Endothelial cell of umbilical vein (primary cell): ENCODE results near the gene ZRANB1. TPM values are rescaled to one million over a fixed set of nuclear protein-coding genes. Genes with fewer than 3 reads are reported as not detected.

Source experiments
- BruUV-seq: library from RNA; stranded (reverse); fragments of 400-500 nt; replicated peaks from 2 replicates; lab custom pipeline; 2021; lab: Mats Ljungman, UMichigan
- CTCF ChIA-PET: fragments of 300-600, 350-600 bp; sonication (Branson Sonifier 250); formaldehyde crosslinking; loops from one replicate; lab custom pipeline; 2021; ENCODE audit warnings: antibody characterized with exemption, inconsistent platforms; lab: Charles Lee
- POLR2A ChIA-PET: fragments of 300-600, 350-600 bp; sonication (Branson Sonifier 250); formaldehyde crosslinking; loops from one replicate; lab custom pipeline; 2021; ENCODE audit warnings: antibody characterized with exemption, inconsistent platforms; lab: Charles Lee
- DNase-seq: peaks from one replicate; pipeline ENCODE4 v3.0.0-alpha.2; 2011; ENCODE audit warnings: low read depth, low spot score
- FAIRE-seq: peaks from 2 replicates; lab custom pipeline; 2011; peaks lifted over from hg19 to GRCh38; lab: Jason Lieb, UNC
- H2AFZ ChIP-seq: 2 replicates; pipeline ENCODE4 v1.6.0; 2012; ENCODE audit warnings: low read depth, low read length, control low read depth, inconsistent platforms
- H3K27ac ChIP-seq: 2 replicates; pipeline ENCODE4 v1.5.1; 2011; ENCODE audit warnings: low read depth, mild to moderate bottlenecking, control low read depth, low read length, moderate library complexity; ENCODE audit not compliant: insufficient read depth
- H3K27me3 ChIP-seq, 2 experiments: 2 replicates each; pipeline versions ENCODE4 v1.6.0 to v1.6.1; 2011; ENCODE audit warnings: low read length in 2 of 2, mixed read lengths in 1 of 2; ENCODE audit not compliant: control insufficient read depth in 2 of 2, insufficient read depth in 2 of 2
- H3K36me3 ChIP-seq, 2 experiments: 2 replicates in 1 of 2; 3 replicates in 1 of 2; pipeline ENCODE4 v1.5.1; 2011; ENCODE audit warnings: low read length in 2 of 2, mild to moderate bottlenecking in 1 of 2, moderate library complexity in 1 of 2; ENCODE audit not compliant: control insufficient read depth in 2 of 2, insufficient read depth in 2 of 2; ENCODE audit errors: extremely low read depth in 1 of 2
- H3K4me1 ChIP-seq: 3 replicates; pipeline ENCODE4 v1.5.1; 2011; ENCODE audit warnings: mild to moderate bottlenecking, low read length; ENCODE audit not compliant: control insufficient read depth, insufficient read depth; ENCODE audit errors: extremely low read depth
- H3K4me2 ChIP-seq: 2 replicates; pipeline ENCODE4 v1.6.1; 2011; ENCODE audit warnings: low read length, control low read depth, mixed read lengths; ENCODE audit not compliant: insufficient read depth
- H3K4me3 ChIP-seq, 3 experiments: fragments of 200-600 bp in 1 of 3; sonication (generic), shearing (Covaris generic) in 1 of 3; replicated peaks in 1 of 3; 2 replicates each; pipeline ENCODE4 v1.5.1; 2011 to 2016; ENCODE audit warnings: control low read depth in 3 of 3, low read length in 3 of 3, mild to moderate bottlenecking in 2 of 3, inconsistent platforms in 1 of 3, low read depth in 1 of 3, moderate library complexity in 1 of 3; ENCODE audit not compliant: insufficient read depth in 1 of 3
- H3K79me2 ChIP-seq: 2 replicates; pipeline ENCODE4 v1.6.0; 2012; ENCODE audit warnings: low read length, inconsistent platforms; ENCODE audit not compliant: control insufficient read depth, insufficient read depth
- H3K9ac ChIP-seq: replicated peaks from 2 replicates; pipeline ENCODE3; 2011; ENCODE audit warnings: low read length, control low read depth; ENCODE audit not compliant: insufficient read depth; ENCODE audit errors: extremely low read depth
- H3K9me1 ChIP-seq: replicated peaks from 3 replicates; pipeline ENCODE4 v1.6.0; 2011; ENCODE audit warnings: mild to moderate bottlenecking, low read length; ENCODE audit not compliant: control insufficient read depth, insufficient read depth; ENCODE audit errors: extremely low read depth
- H3K9me3 ChIP-seq: replicated peaks from 2 replicates; pipeline ENCODE4 v1.5.1; 2012; ENCODE audit warnings: low read length, inconsistent platforms; ENCODE audit not compliant: control insufficient read depth, insufficient read depth
- H4K20me1 ChIP-seq: replicated peaks from 2 replicates; pipeline ENCODE3; 2011; ENCODE audit warnings: mild to moderate bottlenecking, low read length; ENCODE audit not compliant: control insufficient read depth, insufficient read depth; ENCODE audit errors: extremely low read depth
- EZH2 ChIP-seq: IDR thresholded peaks from 2 replicates; pipeline ENCODE4 v1.6.1; 2012; ENCODE audit warnings: borderline replicate concordance, low read depth, mild to moderate bottlenecking, moderate library complexity, low read length, inconsistent platforms; ENCODE audit not compliant: severe bottlenecking
- FOS ChIP-seq: IDR thresholded peaks from 2 replicates; pipeline ENCODE4 v1.6.1; 2011; ENCODE audit warnings: mild to moderate bottlenecking, low read length, moderate library complexity, borderline replicate concordance; ENCODE audit not compliant: insufficient read depth
- GATA2 ChIP-seq: IDR thresholded peaks from 2 replicates; pipeline ENCODE4 v1.7.0; 2011; ENCODE audit warnings: low read depth, mild to moderate bottlenecking, moderate library complexity, mixed read lengths, low read length; ENCODE audit not compliant: insufficient read length, insufficient read depth
- JUN ChIP-seq: IDR thresholded peaks from 2 replicates; pipeline ENCODE4 v1.6.1; 2011; ENCODE audit warnings: borderline replicate concordance, low read depth; ENCODE audit not compliant: insufficient read length, insufficient read depth
- MAX ChIP-seq: IDR thresholded peaks from 2 replicates; pipeline ENCODE4 v1.6.1; 2011; ENCODE audit not compliant: insufficient read depth, insufficient read length
- MYC ChIP-seq: IDR thresholded peaks from one replicate; pipeline ENCODE4 v1.6.1; 2011; ENCODE audit warnings: mild to moderate bottlenecking, low read depth, low read length
- POLR2A ChIP-seq: IDR thresholded peaks from 2 replicates; pipeline ENCODE4 v1.6.1; 2012; ENCODE audit warnings: low read depth, mild to moderate bottlenecking, control low read depth, low read length
- POLR2AphosphoS5 ChIP-seq: IDR thresholded peaks from 2 replicates; pipeline ENCODE4 v1.6.1; 2012; ENCODE audit warnings: low read depth, mild to moderate bottlenecking, control low read depth, low read length, moderate library complexity; ENCODE audit not compliant: insufficient read depth
- dilution Hi-C: fragments of 300-500 bp; cut with MboI; formaldehyde crosslinking; loops from one replicate; pipeline ENCODE4 v1.15.0; 2019; ENCODE audit warnings: low sequenced_read_pairs; ENCODE audit not compliant: extremely low pct_ligation_motif_present
- intact Hi-C: fragments of 100-400 bp; cut with micrococcal nuclease; formaldehyde crosslinking; loops from one replicate; pipeline ENCODE4 v1.10.0; 2022
- polyA plus RNA-seq, 4 experiments: library from polyadenylated mRNA; depleted of rRNA in 3 of 4; stranded (reverse) in 3 of 4; unstranded in 1 of 4; fragments of >200 nt; gene quantifications; 2 replicates each; pipeline versions ENCODE4 v1.2.1 to v1.2.3, GENCODE V29; 2011 to 2012; ENCODE audit warnings: missing spikeins in 1 of 4
- total RNA-seq: library from RNA; stranded (reverse); gene quantifications from 2 replicates; pipeline ENCODE4 v1.2.3, GENCODE V29; 2021
- TF ChIP-seq, protein P1 (sequence below), 2 donors: IDR thresholded peaks; 1 replicate in 1 of 2; 2 replicates in 1 of 2; pipeline ENCODE4 v1.5.1; 2011; ENCODE audit warnings: low read length in 2 of 2, mild to moderate bottlenecking in 2 of 2, moderate library complexity in 2 of 2, control low read depth in 1 of 2, inconsistent platforms in 1 of 2, low read depth in 1 of 2; ENCODE audit not compliant: insufficient read depth in 1 of 2; ENCODE audit errors: extremely low read depth in 1 of 2

ZRANB1 gene
- total and polyA plus RNA-seq, 2 donors (not counting 3 experiments of a cell fraction or from before 2014, with no cell fraction given), result 6.2 to 17.7 TPM

GRCh38 chr10:125014836-125015355, 73.0 kb downstream of the ZRANB1 start:
- H3K9ac ChIP-seq, result no peak overlapping the region
- H3K27ac ChIP-seq, result no peak overlapping the region
- H3K27me3 ChIP-seq, result no peaks in the 10 kb centered on the region
- no peaks in the 10 kb centered on the region for H3K9me1 ChIP-seq
- peaks cover 3 to 27% of the 10 kb centered on the region in 2 experiments for H3K36me3 ChIP-seq
- H3K4me1 ChIP-seq, result no peaks in the 10 kb centered on the region
- ChIA-PET POLR2A (no interaction called here), CTCF (interaction anchor here (1.1 to 1.4 kb wide), 3 partner anchors 16 to 46 kb away, joined by 3 to 5 read pairs (median 4); no protein-coding TSS in a partner anchor)
- DNase-seq, result no peak
- intact Hi-C loops, result no loop called here
- no peak overlapping the region for H3K4me3 ChIP-seq
- H3K4me2 ChIP-seq, result no peak overlapping the region
- TF ChIP-seq POLR2AphosphoS5 (no peak), GATA2 (no peak), MAX (no peak), EZH2 (no peak), FOS (no peak), JUN (no peak), MYC (no peak), POLR2A (no peak)
- TF ChIP-seq, protein P1, sequence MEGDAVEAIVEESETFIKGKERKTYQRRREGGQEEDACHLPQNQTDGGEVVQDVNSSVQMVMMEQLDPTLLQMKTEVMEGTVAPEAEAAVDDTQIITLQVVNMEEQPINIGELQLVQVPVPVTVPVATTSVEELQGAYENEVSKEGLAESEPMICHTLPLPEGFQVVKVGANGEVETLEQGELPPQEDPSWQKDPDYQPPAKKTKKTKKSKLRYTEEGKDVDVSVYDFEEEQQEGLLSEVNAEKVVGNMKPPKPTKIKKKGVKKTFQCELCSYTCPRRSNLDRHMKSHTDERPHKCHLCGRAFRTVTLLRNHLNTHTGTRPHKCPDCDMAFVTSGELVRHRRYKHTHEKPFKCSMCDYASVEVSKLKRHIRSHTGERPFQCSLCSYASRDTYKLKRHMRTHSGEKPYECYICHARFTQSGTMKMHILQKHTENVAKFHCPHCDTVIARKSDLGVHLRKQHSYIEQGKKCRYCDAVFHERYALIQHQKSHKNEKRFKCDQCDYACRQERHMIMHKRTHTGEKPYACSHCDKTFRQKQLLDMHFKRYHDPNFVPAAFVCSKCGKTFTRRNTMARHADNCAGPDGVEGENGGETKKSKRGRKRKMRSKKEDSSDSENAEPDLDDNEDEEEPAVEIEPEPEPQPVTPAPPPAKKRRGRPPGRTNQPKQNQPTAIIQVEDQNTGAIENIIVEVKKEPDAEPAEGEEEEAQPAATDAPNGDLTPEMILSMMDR (IDR thresholded peaks at IDR 0.05; ENCODE audit: extremely low read depth in 1 of 2, insufficient read depth in 1 of 2, low read depth in 1 of 2, low read length in 2 of 2), result no peak
- no peak overlapping the region for H2AFZ ChIP-seq
- H3K9me3 ChIP-seq, result no peaks in the 10 kb centered on the region
- no TSS peak for BruUV-seq
- H3K79me2 ChIP-seq, result peaks cover 68% of the 10 kb centered on the region
- dilution Hi-C loops, result no loop called here
- no peaks in the 10 kb centered on the region for H4K20me1 ChIP-seq
- FAIRE-seq, result no peak
